HG02870 (cell line): Measurements from ENCODE around the gene CNN3.

ENCODE experiments used
- ATAC-seq: cut with Tn5 transposase; IDR thresholded peaks from one replicate; pipeline ENCODE4 v1.9.1; 2021; ENCODE audit warnings: mild to moderate bottlenecking, moderate library complexity; ENCODE audit not compliant: unreplicated experiment

Gene CNN3

GRCh38 chr1:94862718-94863117, 64.2 kb downstream of the CNN3 start:
- no peak for ATAC-seq

GRCh38 chr1:94859174-94859573, 67.7 kb downstream of the CNN3 start:
- ATAC-seq = no peak

GRCh38 chr1:94858276-94858675, 68.6 kb downstream of the CNN3 start:
- no peak for ATAC-seq

- no peak for ATAC-seq
Observed at GRCh38 chr1:94856868-94857267, 70.0 kb downstream of the CNN3 start.

GRCh38 chr1:94856004-94856403, 70.9 kb downstream of the CNN3 start:
- no peak for ATAC-seq

GRCh38 chr1:94855307-94855700, 71.6 kb downstream of the CNN3 start:
- ATAC-seq = no peak

GRCh38 chr1:94854458-94855306, 72.2 kb downstream of the CNN3 start:
- peak; percentile 97 for ATAC-seq

GRCh38 chr1:94852788-94853187, 74.1 kb downstream of the CNN3 start:
- no peak for ATAC-seq

GRCh38 chr1:94851571-94851970, 75.3 kb downstream of the CNN3 start:
- ATAC-seq = no peak
